GM18951 (cell line): ENCODE data around the gene DNAJB9.

Experiments
- POLR2A ChIP-seq: IDR thresholded peaks from 4 replicates; pipeline ENCODE4 v1.6.1; 2011; ENCODE audit warnings: mild to moderate bottlenecking; ENCODE audit not compliant: insufficient read length, insufficient read depth; ENCODE audit errors: extremely low read depth
- in situ Hi-C: fragments of 300-500 bp; cut with MboI; formaldehyde crosslinking; loops from one replicate; pipeline ENCODE4 v1.12.0; 2022; ENCODE audit warnings: low sequenced_read_pairs, mixed read lengths, inconsistent platforms; ENCODE audit not compliant: unreplicated experiment

Gene DNAJB9

GRCh38 chr7:108613147-108613948, 43.7 kb downstream of the DNAJB9 start:
- in situ Hi-C loops = no loop called here

GRCh38 chr7:108613949-108614381, 44.3 kb downstream of the DNAJB9 start:
- no peak for TF ChIP-seq POLR2A
- in situ Hi-C loops = no loop called here

More at GRCh38 chr7:108613147-108613948, 43.7 kb downstream of the DNAJB9 start:
- TF ChIP-seq POLR2A = no peak

- in situ Hi-C loops = no loop called here
Measured at GRCh38 chr7:108614896-108615295, 45.2 kb downstream of the DNAJB9 start.

GRCh38 chr7:108618056-108618455, 48.4 kb downstream of the DNAJB9 start:
- in situ Hi-C loops = no loop called here
- no peak for TF ChIP-seq POLR2A

More at GRCh38 chr7:108614896-108615295, 45.2 kb downstream of the DNAJB9 start:
- TF ChIP-seq POLR2A = no peak

- in situ Hi-C loops = no loop called here
- TF ChIP-seq POLR2A = no peak
Measured at GRCh38 chr7:108623220-108623619, 53.5 kb downstream of the DNAJB9 start.
